Activated CD4-positive, CD25-positive, alpha-beta regulatory T cell (primary cell): ENCODE measurements around the gene GDPD5.

ENCODE experiments used
- DNase-seq, 4 experiments: peaks; one replicate each; lab custom pipeline; 2025; lab: John Stamatoyannopoulos, UW

Gene GDPD5

DNA sequence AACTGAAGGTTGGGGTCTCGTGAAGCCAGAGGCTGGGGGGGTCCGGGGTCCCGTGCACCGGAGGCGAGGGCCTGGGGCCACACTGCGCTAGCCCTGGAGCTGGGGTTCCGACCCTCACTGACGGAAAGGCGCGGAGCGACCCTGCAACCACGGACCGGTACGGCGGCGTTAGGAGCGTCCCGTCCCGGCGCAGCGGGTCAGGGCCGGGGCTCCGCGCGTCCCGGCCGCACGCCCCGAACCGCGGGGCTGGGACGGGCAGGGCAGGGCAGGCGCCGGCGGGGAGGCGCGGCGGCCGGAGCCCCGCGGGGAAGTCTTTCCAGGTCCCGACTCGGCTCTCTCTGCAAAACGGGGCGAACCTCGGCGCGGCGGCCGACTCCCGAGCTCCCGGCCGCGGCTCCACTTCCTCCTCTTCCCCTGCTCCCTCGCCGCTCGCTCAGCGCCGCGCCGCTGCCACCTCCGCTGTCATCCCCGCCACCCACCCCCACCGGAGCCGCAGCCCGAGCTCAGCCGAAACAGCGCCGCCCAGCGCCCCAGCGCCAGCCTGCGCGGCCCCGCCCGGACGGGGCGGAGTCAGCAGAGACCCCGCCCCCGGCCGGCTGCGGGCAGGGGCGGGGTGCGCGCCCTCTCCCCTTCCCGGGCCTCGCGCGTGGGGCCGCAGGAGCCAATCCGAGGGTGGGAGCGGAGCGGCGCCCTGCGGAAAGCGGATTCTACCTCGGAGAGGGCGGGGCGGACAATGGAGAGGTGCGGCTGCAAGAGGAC, at the start of gene GDPD5:
Gene GDPD5, minus strand, starts transcription at position 509 of the 759 bp plus-strand sequence. CDS start 48,206 bp downstream, outside the sequence.
- DNase-seq: peak; percentile 62 to 84 (median 74)

- DNase-seq: no peak
These were observed 49.2 kb upstream of the GDPD5 start for GRCh38 chr11:75574698-75575602.

DNA sequence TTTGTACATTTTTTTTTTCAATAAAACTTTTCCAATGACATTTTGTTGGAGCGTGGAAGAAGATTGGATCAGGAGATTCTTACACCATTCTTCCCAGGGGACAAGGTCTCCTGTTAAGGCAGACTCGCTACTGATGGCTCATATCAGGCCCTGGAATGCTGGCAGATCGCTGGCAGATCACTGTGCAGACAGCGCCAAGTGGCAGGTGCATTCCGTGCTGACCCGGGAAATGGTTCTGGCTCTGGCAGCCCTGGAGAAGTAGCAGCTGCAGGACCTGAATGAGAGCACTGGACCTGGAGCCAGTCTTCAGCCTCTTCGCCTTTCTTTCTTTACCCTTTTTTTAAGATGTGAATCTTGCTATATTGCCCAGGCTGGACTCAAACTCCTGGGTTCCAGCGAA, 47.0 kb upstream of the GDPD5 start:
- DNase-seq: no peak

DNA sequence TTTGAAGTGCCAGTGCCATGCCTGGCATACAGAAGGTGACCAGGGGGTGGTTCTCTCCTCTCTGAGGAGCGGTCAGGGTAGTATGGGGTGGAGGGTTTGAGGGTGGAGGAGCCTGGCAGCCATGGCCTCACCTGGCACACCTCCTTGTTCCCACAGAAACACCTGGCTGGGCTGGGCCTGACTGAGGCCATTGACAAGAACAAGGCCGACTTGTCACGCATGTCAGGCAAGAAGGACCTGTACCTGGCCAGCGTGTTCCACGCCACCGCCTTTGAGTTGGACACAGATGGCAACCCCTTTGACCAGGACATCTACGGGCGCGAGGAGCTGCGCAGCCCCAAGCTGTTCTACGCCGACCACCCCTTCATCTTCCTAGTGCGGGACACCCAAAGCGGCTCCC, 45.9 kb upstream of the GDPD5 start:
- DNase-seq: no peak

- DNase-seq: no peak
These were observed 44.9 kb upstream of the GDPD5 start for GRCh38 chr11:75570559-75571139.

GRCh38 chr11:75568616-75569219, 43.0 kb upstream of the GDPD5 start:
- DNase-seq: no peak

- no peak for DNase-seq
These were observed 42.2 kb upstream of the GDPD5 start for GRCh38 chr11:75567971-75568370.

- DNase-seq: no peak
These were observed 41.1 kb upstream of the GDPD5 start for GRCh38 chr11:75566763-75567279.

DNA sequence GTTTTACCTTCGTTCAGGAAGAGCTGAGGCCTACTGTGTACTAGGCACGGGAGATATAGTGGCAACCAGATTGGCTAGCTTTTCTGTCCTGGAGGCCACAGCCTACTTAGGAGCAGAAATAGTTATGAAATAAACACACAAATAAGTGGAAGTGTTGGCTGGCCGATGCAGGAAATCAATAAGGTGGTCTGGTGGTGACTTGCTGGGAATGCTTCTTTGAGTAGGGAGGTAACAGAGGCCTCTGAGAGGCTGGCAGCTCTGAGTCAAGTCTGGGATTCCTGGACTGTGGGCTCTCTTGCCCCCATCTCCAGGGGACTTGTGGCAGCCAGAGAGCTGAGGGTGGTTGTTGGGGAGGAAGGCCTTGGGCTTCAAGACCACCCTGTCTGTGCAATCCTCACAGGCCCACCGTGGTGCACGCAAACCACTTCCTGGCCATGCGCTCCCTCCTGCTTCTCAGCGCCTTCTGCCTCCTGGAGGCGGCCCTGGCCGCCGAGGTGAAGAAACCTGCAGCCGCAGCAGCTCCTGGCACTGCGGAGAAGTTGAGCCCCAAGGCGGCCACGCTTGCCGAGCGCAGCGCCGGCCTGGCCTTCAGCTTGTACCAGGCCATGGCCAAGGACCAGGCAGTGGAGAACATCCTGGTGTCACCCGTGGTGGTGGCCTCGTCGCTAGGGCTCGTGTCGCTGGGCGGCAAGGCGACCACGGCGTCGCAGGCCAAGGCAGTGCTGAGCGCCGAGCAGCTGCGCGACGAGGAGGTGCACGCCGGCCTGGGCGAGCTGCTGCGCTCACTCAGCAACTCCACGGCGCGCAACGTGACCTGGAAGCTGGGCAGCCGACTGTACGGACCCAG, 40.4 kb upstream of the GDPD5 start:
- no peak for DNase-seq

DNA sequence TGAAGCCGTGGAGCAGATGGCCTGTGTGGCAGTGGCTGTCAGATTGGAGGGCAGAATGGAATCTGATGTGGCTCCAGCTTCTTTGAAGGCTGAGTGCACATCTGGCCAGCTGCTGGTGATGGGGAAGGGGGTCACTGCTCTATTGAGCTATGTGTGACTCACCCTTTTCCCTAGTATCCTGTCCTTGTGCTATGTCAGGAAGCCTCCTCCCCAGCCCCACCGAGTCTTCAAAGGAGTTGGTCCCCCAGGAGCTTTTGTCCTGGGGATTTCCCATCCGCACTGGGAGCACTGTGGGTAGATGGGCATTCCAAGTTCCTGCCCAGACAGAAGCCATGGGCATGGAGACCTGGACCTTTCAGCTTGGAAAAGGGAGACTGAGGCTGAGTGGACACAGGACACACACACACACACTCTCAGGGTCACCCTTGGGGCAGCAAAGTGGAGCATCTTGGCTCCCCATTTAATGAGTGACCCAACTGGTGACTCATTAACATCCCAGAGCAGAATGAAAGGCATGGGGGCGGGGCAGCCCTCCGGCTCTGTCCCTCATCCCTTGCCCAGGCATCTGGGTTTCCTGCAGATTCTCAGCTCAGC, 39.6 kb upstream of the GDPD5 start:
- no peak for DNase-seq

DNA sequence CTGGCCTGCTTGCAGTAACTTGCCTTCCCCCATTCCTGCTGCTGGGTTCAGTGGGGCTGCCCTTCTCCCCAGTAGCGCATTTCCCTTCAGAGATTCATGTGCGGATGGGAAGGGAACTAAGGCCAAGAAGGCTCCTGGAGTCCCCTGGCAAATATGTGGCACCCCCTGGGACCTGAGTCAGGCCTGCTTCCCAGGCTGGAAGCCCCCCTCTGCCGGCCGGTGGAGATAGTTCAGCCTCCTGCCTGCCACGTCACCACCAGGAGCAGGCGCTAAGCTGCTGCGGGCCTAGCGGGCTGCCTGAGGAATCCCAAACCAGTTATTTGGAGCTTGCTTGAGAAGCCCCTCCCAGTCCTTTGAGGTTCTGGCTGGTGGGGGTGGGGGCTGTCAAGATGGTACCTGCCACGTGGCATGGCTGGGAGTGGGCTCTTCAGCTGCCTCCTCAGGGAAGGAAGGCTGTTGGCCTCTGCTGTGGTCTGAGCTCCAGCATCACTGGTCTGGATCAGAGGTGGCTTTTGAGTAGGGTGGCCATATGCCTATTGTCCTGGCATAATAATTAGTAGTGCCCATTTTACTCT, 38.3 kb upstream of the GDPD5 start:
- no peak for DNase-seq

GRCh38 chr11:75563501-75563977, 37.8 kb upstream of the GDPD5 start:
- DNase-seq: no peak

GRCh38 chr11:75562836-75563484, 37.2 kb upstream of the GDPD5 start:
- DNase-seq: no peak

DNA sequence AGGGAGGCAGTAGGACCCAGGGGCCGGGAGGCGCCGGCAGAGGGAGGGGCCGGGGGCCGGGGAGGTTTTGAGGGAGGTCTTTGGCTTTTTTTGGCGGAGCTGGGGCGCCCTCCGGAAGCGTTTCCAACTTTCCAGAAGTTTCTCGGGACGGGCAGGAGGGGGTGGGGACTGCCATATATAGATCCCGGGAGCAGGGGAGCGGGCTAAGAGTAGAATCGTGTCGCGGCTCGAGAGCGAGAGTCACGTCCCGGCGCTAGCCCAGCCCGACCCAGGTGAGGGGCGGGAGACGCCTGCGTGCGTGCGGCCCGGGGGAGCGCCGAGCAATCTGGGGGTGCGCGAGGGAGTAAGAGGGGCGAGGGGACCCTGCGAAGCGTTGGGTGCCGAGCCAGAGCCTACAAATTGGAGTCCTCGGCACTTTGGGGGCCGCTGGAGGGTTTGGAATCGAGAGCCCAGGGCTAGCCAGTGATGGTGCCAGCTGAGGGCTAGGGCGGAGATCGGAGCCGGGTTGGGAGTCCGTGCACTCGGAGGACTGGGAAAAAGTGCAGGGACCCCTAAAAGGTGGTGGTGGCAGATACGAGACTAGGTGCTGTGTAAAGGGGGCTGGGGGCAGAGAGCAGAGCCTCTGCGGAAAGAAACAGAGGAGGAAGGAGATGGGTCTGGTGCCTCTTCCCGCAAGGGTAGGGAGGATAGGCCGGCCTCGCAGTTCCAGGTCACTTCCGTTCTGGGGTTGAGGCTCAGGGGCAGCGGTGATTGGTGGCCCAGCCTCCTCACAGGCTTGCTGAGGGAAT, 36.5 kb upstream of the GDPD5 start, which contains the start of gene SERPINH1:
Gene SERPINH1, plus strand, starts transcription at position 206 of the 788 bp plus-strand sequence. CDS start 4,097 bp downstream, outside the sequence.
- peak in 3 of 4 experiments; percentile 32 to 47 (median 47) for DNase-seq

DNA sequence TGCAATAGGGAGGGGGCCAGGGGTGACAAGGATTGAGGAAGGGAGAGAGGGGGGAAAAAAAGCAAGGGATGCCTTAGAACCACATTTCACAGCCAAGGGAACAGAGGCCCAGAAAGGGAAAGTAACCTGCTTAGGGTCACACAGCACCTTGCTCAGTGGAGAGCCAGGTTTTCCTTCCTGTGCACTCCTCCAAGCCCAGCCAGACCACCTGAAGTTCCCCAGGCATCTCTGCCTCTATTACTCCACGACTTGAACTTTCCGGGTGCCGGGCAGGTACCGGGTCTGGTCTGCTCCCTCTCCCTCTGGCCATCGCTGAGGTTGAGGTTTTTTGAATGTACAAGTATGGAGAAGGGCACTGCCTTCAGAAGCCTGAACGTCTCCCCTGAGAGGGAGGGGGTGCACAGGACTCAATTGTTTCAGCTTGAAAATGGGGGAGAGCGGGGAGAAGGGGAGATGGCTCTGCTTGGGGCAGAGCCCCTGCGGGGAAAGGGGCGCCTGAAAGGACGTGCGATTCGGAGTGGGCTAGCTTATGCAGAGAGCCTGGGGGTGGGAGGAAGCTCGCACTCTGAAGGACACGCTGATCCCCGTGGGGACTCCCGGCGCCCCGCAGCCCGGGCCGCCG, 35.8 kb upstream of the GDPD5 start:
- DNase-seq: no peak

DNA sequence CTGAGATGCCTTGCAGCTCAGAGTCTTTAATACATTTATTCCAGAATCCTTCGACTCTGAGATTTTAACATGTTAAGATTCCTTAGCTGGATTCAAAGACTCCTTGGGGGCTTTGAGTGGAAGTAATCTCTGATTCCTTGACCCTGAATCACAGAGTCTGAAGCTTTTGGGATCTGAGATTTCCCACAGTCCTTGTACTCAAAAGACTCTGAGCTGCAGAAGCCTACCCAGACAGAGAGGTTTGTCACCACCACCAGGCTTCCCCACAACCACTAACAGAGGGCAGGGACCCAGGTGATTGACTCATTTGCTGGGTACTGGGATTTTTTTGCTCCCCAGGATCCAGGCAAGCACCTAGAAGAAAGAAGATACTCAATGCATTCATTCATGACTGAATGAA, 34.9 kb upstream of the GDPD5 start:
- no peak for DNase-seq

- DNase-seq: no peak
These were observed 33.5 kb upstream of the GDPD5 start for GRCh38 chr11:75558939-75559843.
